Osteoblast (primary cell): ENCODE results near the gene MTA1. TPM values are rescaled to one million over a fixed set of nuclear protein-coding genes. Genes with fewer than 3 reads are reported as not detected.

ENCODE experiments used
- DNase-seq: peaks from one replicate; pipeline ENCODE4 v3.0.0; 2011; ENCODE audit warnings: low spot score, mixed read lengths; ENCODE audit not compliant: insufficient read length; ENCODE audit errors: missing footprints
- H2AFZ ChIP-seq: 2 replicates; pipeline ENCODE4 v1.6.0; 2011; ENCODE audit warnings: mild to moderate bottlenecking, low read length
- H3K27ac ChIP-seq: 2 replicates; pipeline ENCODE4 v1.5.1; 2011; ENCODE audit warnings: mild to moderate bottlenecking, low read depth, low read length, moderate library complexity
- H3K27me3 ChIP-seq: 2 replicates; pipeline ENCODE4 v1.6.0; 2012; ENCODE audit warnings: mild to moderate bottlenecking, control low read depth, inconsistent platforms, low read length, moderate library complexity; ENCODE audit not compliant: insufficient read depth
- H3K36me3 ChIP-seq: 2 replicates; pipeline ENCODE4 v1.5.1; 2011; ENCODE audit warnings: mild to moderate bottlenecking, low read length, control low read depth, moderate library complexity; ENCODE audit not compliant: insufficient read depth
- H3K4me1 ChIP-seq: 2 replicates; pipeline ENCODE4 v1.5.1; 2011; ENCODE audit warnings: mild to moderate bottlenecking, low read length, control low read depth, moderate library complexity; ENCODE audit not compliant: insufficient read depth
- H3K4me2 ChIP-seq: 2 replicates; pipeline ENCODE4 v1.6.0; 2011; ENCODE audit warnings: mild to moderate bottlenecking, low read length; ENCODE audit not compliant: insufficient read depth
- H3K4me3 ChIP-seq: fragments of 200-600 bp; sonication (generic); 3 replicates; pipeline ENCODE4 v1.5.1; 2012; ENCODE audit warnings: mild to moderate bottlenecking, low read length, inconsistent platforms; ENCODE audit not compliant: insufficient read depth
- H3K79me2 ChIP-seq: 2 replicates; pipeline ENCODE4 v1.6.0; 2012; ENCODE audit warnings: mild to moderate bottlenecking, low read length, control low read depth, inconsistent platforms; ENCODE audit not compliant: insufficient read depth
- H3K9me3 ChIP-seq: 2 replicates; pipeline ENCODE4 v1.5.1; 2011; ENCODE audit warnings: low read depth, low read length, control low read depth
- H4K20me1 ChIP-seq: 2 replicates; pipeline ENCODE4 v1.6.0; 2012; ENCODE audit warnings: mild to moderate bottlenecking, low read length, control low read depth; ENCODE audit not compliant: insufficient read depth
- CTCF ChIP-seq: IDR thresholded peaks from 2 replicates; pipeline ENCODE4 v1.5.1; 2011; ENCODE audit warnings: mild to moderate bottlenecking, low read depth, low read length, moderate library complexity; ENCODE audit errors: extremely low read depth
- total RNA-seq: library from RNA; depleted of rRNA; stranded (reverse); fragments of >200 nt; gene quantifications from 2 replicates; pipeline ENCODE4 v1.2.3, GENCODE V29; 2012

Gene MTA1
- total RNA-seq, 1 donor, result 60.4 TPM

GRCh38 chr14:105503935-105504692 lies 84.5 kb downstream of the MTA1 start:
- no peak for TF ChIP-seq CTCF
- H3K36me3 ChIP-seq, result no peaks in the 10 kb centered on the region
- H3K9me3 ChIP-seq, result no peaks in the 10 kb centered on the region
- H3K4me3 ChIP-seq, result no peak overlapping the region
- H3K27ac ChIP-seq, result no peak overlapping the region
- peak; percentile 72 for DNase-seq
- no peak overlapping the region for H3K4me2 ChIP-seq
- H2AFZ ChIP-seq, result no peak overlapping the region
- H3K27me3 ChIP-seq, result peaks cover 2% of the 10 kb centered on the region
- no peaks in the 10 kb centered on the region for H3K79me2 ChIP-seq
- no peaks in the 10 kb centered on the region for H4K20me1 ChIP-seq
- H3K4me1 ChIP-seq, result no peaks in the 10 kb centered on the region

- H3K4me3 ChIP-seq, result no peak overlapping the region
- DNase-seq, result peak; percentile 77
- no peaks in the 10 kb centered on the region for H3K79me2 ChIP-seq
- no peak overlapping the region for H3K4me2 ChIP-seq
- H2AFZ ChIP-seq, result no peak overlapping the region
- no peaks in the 10 kb centered on the region for H3K4me1 ChIP-seq
- H3K9me3 ChIP-seq, result no peaks in the 10 kb centered on the region
- H3K27me3 ChIP-seq, result peaks cover 2% of the 10 kb centered on the region
- H4K20me1 ChIP-seq, result no peaks in the 10 kb centered on the region
- H3K36me3 ChIP-seq, result no peaks in the 10 kb centered on the region
- H3K27ac ChIP-seq, result no peak overlapping the region
- no peak for TF ChIP-seq CTCF
Measured at GRCh38 chr14:105505101-105505500, 85.5 kb downstream of the MTA1 start.

GRCh38 chr14:105507247-105507646 lies 87.6 kb downstream of the MTA1 start:
- no peak overlapping the region for H3K27ac ChIP-seq
- DNase-seq, result no peak
- H3K79me2 ChIP-seq, result no peaks in the 10 kb centered on the region
- no peak overlapping the region for H3K4me3 ChIP-seq
- peaks cover 6% of the 10 kb centered on the region for H3K27me3 ChIP-seq
- H3K9me3 ChIP-seq, result no peaks in the 10 kb centered on the region
- no peaks in the 10 kb centered on the region for H3K36me3 ChIP-seq
- H3K4me2 ChIP-seq, result no peak overlapping the region
- no peaks in the 10 kb centered on the region for H4K20me1 ChIP-seq
- H3K4me1 ChIP-seq, result no peaks in the 10 kb centered on the region
- H2AFZ ChIP-seq, result no peak overlapping the region
- TF ChIP-seq CTCF, result no peak

- peak; percentile 79 for DNase-seq
- peaks cover 11% of the 10 kb centered on the region for H3K27me3 ChIP-seq
- no peak overlapping the region for H3K4me3 ChIP-seq
- no peak overlapping the region for H3K4me2 ChIP-seq
- TF ChIP-seq CTCF, result no peak
- no peaks in the 10 kb centered on the region for H4K20me1 ChIP-seq
- no peak overlapping the region for H3K27ac ChIP-seq
- H3K4me1 ChIP-seq, result no peaks in the 10 kb centered on the region
- H3K9me3 ChIP-seq, result no peaks in the 10 kb centered on the region
- H3K36me3 ChIP-seq, result no peaks in the 10 kb centered on the region
- no peaks in the 10 kb centered on the region for H3K79me2 ChIP-seq
- H2AFZ ChIP-seq, result no peak overlapping the region
Measured at GRCh38 chr14:105508069-105508468, 88.4 kb downstream of the MTA1 start.
